ENCODE measurements around the gene ADGRB2.

Gene ADGRB2

DNA sequence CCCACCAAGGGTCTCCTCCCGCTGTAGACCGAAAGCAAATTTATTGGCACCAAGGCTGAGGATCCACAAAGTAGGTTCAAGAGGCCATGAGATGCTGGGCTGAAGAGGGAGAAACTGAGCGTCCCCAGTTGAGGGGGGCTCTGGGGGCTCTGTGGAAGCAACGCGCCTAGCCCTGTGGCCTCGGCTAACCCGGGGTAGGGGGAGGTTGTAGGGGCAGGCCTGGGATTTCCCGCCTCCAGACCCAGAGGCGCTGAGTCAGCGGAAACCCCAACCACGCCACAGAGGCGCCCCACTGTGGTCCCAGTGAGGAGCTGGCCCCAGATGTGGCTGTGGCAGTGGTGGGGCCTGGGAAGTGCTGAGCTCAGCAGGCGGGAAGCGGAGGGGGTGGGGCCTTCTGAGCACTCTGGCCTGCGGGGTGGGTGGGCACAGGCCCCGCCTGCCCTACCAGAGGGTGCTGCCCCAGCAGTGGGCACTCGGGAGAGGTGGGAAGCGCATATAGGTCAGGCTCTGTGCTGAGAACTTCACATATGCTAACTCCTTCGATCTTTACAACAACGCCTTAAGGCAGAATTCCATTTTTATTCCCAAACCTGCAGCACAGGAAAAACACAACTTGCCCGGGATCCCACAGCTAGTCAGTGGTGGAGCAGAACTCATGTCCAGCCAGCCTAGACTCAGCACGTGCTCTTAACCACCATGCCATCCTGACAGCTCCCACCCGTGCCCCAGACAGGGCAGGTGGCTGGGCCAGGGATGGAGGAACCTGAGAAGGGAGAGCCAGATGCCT is 58.9 kb downstream of the ADGRB2 start (continued):
- TF ChIP-seq, protein P1, sequence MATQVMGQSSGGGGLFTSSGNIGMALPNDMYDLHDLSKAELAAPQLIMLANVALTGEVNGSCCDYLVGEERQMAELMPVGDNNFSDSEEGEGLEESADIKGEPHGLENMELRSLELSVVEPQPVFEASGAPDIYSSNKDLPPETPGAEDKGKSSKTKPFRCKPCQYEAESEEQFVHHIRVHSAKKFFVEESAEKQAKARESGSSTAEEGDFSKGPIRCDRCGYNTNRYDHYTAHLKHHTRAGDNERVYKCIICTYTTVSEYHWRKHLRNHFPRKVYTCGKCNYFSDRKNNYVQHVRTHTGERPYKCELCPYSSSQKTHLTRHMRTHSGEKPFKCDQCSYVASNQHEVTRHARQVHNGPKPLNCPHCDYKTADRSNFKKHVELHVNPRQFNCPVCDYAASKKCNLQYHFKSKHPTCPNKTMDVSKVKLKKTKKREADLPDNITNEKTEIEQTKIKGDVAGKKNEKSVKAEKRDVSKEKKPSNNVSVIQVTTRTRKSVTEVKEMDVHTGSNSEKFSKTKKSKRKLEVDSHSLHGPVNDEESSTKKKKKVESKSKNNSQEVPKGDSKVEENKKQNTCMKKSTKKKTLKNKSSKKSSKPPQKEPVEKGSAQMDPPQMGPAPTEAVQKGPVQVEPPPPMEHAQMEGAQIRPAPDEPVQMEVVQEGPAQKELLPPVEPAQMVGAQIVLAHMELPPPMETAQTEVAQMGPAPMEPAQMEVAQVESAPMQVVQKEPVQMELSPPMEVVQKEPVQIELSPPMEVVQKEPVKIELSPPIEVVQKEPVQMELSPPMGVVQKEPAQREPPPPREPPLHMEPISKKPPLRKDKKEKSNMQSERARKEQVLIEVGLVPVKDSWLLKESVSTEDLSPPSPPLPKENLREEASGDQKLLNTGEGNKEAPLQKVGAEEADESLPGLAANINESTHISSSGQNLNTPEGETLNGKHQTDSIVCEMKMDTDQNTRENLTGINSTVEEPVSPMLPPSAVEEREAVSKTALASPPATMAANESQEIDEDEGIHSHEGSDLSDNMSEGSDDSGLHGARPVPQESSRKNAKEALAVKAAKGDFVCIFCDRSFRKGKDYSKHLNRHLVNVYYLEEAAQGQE (tag by site-specific recombination; IDR thresholded peaks at IDR 0.05), result no peak
- TF ChIP-seq, protein P2, sequence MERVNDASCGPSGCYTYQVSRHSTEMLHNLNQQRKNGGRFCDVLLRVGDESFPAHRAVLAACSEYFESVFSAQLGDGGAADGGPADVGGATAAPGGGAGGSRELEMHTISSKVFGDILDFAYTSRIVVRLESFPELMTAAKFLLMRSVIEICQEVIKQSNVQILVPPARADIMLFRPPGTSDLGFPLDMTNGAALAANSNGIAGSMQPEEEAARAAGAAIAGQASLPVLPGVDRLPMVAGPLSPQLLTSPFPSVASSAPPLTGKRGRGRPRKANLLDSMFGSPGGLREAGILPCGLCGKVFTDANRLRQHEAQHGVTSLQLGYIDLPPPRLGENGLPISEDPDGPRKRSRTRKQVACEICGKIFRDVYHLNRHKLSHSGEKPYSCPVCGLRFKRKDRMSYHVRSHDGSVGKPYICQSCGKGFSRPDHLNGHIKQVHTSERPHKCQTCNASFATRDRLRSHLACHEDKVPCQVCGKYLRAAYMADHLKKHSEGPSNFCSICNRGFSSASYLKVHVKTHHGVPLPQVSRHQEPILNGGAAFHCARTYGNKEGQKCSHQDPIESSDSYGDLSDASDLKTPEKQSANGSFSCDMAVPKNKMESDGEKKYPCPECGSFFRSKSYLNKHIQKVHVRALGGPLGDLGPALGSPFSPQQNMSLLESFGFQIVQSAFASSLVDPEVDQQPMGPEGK (tag by site-specific recombination; IDR thresholded peaks at IDR 0.05), result peak; percentile 41; the same call in 1 of the 2 replicates
- TF ChIP-seq ZNF785 (tag by site-specific recombination; IDR thresholded peaks at IDR 0.05), result no peak
- TF ChIP-seq YY1 (tag by site-specific recombination; IDR thresholded peaks at IDR 0.05), result no peak
- peak; percentile 72; the same call in 1 of the 2 replicates for TF ChIP-seq ZNF624 (tag by site-specific recombination; IDR thresholded peaks at IDR 0.05)
- TF ChIP-seq ZNF521 (tag by site-specific recombination; IDR thresholded peaks at IDR 0.05), result no peak
- no peak for TF ChIP-seq ZNF660 (tag by site-specific recombination; IDR thresholded peaks at IDR 0.05)
- no peak for TF ChIP-seq ZNF221 (tag by site-specific recombination; IDR thresholded peaks at IDR 0.05; ENCODE audit: borderline replicate concordance)
- TF ChIP-seq ZNF423 (tag by site-specific recombination; IDR thresholded peaks at IDR 0.05), result peak; percentile 66
- no peak for TF ChIP-seq ZNF510 (tag by site-specific recombination; IDR thresholded peaks at IDR 0.05; ENCODE audit: insufficient replicate concordance)
- TF ChIP-seq ZIC2 (tag by site-specific recombination; IDR thresholded peaks at IDR 0.05), result peak; percentile 96
- TF ChIP-seq, protein P3, sequence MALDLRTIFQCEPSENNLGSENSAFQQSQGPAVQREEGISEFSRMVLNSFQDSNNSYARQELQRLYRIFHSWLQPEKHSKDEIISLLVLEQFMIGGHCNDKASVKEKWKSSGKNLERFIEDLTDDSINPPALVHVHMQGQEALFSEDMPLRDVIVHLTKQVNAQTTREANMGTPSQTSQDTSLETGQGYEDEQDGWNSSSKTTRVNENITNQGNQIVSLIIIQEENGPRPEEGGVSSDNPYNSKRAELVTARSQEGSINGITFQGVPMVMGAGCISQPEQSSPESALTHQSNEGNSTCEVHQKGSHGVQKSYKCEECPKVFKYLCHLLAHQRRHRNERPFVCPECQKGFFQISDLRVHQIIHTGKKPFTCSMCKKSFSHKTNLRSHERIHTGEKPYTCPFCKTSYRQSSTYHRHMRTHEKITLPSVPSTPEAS (tag by site-specific recombination; IDR thresholded peaks at IDR 0.05), result no peak
- TF ChIP-seq ZNF549 (tag by site-specific recombination; IDR thresholded peaks at IDR 0.05), result no peak
- peak; percentile 44; the same call in 1 of the 2 replicates for TF ChIP-seq ZBTB8A (tag by site-specific recombination; IDR thresholded peaks at IDR 0.05)
- TF ChIP-seq, protein P4, sequence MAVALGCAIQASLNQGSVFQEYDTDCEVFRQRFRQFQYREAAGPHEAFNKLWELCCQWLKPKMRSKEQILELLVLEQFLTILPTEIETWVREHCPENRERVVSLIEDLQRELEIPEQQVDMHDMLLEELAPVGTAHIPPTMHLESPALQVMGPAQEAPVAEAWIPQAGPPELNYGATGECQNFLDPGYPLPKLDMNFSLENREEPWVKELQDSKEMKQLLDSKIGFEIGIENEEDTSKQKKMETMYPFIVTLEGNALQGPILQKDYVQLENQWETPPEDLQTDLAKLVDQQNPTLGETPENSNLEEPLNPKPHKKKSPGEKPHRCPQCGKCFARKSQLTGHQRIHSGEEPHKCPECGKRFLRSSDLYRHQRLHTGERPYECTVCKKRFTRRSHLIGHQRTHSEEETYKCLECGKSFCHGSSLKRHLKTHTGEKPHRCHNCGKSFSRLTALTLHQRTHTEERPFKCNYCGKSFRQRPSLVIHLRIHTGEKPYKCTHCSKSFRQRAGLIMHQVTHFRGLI (tag by site-specific recombination; IDR thresholded peaks at IDR 0.05), result no peak
- no peak for TF ChIP-seq ZNF76 (tag by site-specific recombination; IDR thresholded peaks at IDR 0.05; ENCODE audit: borderline replicate concordance, low read depth)
